GM23338 (cell line): ENCODE measurements around the gene SLC17A7.

ENCODE experiments used
- CREB1 ChIP-seq: fragments of 250-450 bp; sonication (Bioruptor Pico); IDR thresholded peaks from 2 replicates; pipeline ENCODE4 v1.5.0; 2020; ENCODE audit warnings: low read depth, mild to moderate bottlenecking, moderate library complexity
- CTCF ChIP-seq, 2 experiments: fragments of 200-600 bp in 1 of 2; sonication (generic) in 1 of 2; conservative IDR thresholded peaks; 2 replicates each; pipeline versions ENCODE4 v1.5.1 to v1.6.1; 2016 to 2017; ENCODE audit warnings: antibody characterized with exemption in 2 of 2, low read depth in 2 of 2, mild to moderate bottlenecking in 2 of 2, moderate library complexity in 1 of 2
- ETS1 ChIP-seq: IDR thresholded peaks from 2 replicates; pipeline ENCODE4 v1.6.1; 2016; ENCODE audit warnings: antibody characterized with exemption
- EZH2 ChIP-seq: fragments of 200-600 bp; sonication (generic); IDR thresholded peaks from one replicate; pipeline ENCODE4 v1.8.0; 2017; ENCODE audit warnings: antibody characterized with exemption, mild to moderate bottlenecking, low read depth; ENCODE audit not compliant: unreplicated experiment
- EZH2phosphoT487 ChIP-seq: fragments of 200-600 bp; sonication (generic); IDR thresholded peaks from one replicate; pipeline ENCODE4 v1.8.1; 2018; ENCODE audit warnings: antibody characterized with exemption; ENCODE audit not compliant: unreplicated experiment
- JUNB ChIP-seq: IDR thresholded peaks from one replicate; pipeline ENCODE4 v1.6.1; 2016; ENCODE audit warnings: antibody characterized with exemption; ENCODE audit not compliant: unreplicated experiment
- POLR2AphosphoS5 ChIP-seq: IDR thresholded peaks from 2 replicates; pipeline ENCODE4 v1.6.1; 2016; ENCODE audit warnings: antibody characterized with exemption, low read depth
- REST ChIP-seq: IDR thresholded peaks from one replicate; pipeline ENCODE4 v1.6.1; 2018; ENCODE audit warnings: antibody characterized with exemption; ENCODE audit not compliant: unreplicated experiment
- STAT1 ChIP-seq: IDR thresholded peaks from one replicate; pipeline ENCODE4 v1.6.1; 2016; ENCODE audit warnings: antibody characterized with exemption; ENCODE audit not compliant: unreplicated experiment
- ZNF114 ChIP-seq: fragments of 250-450 bp; sonication (Bioruptor Pico); IDR thresholded peaks from 2 replicates; pipeline ENCODE4 v1.5.0; 2020; ENCODE audit warnings: mild to moderate bottlenecking, moderate library complexity

GRCh38 chr19:49453757-49454240 is 12.5 kb upstream of the SLC17A7 start:
- no peak for TF ChIP-seq CTCF (conservative IDR thresholded peaks at IDR 0.05; ENCODE audit: low read depth in 2 of 2)
- TF ChIP-seq EZH2, result no peak
- TF ChIP-seq EZH2phosphoT487, result no peak
- no peak for TF ChIP-seq REST
- TF ChIP-seq POLR2AphosphoS5, result no peak
- no peak for TF ChIP-seq ETS1
- TF ChIP-seq CREB1 (CRISPR knock-in tag), result no peak
- no peak for TF ChIP-seq JUNB
- no peak for TF ChIP-seq STAT1
- TF ChIP-seq ZNF114 (CRISPR knock-in tag), result no peak
